ENCODE data around the gene NTNG2. TPM values are rescaled to one million over a fixed set of nuclear protein-coding genes. Genes with fewer than 3 reads are reported as not detected.
A peak's percentile ranks its signal among the peaks of the same experiment; 100 is the strongest.

The NTNG2 gene
- polyA plus RNA-seq, 1 experiment: 0.74 TPM

DNA sequence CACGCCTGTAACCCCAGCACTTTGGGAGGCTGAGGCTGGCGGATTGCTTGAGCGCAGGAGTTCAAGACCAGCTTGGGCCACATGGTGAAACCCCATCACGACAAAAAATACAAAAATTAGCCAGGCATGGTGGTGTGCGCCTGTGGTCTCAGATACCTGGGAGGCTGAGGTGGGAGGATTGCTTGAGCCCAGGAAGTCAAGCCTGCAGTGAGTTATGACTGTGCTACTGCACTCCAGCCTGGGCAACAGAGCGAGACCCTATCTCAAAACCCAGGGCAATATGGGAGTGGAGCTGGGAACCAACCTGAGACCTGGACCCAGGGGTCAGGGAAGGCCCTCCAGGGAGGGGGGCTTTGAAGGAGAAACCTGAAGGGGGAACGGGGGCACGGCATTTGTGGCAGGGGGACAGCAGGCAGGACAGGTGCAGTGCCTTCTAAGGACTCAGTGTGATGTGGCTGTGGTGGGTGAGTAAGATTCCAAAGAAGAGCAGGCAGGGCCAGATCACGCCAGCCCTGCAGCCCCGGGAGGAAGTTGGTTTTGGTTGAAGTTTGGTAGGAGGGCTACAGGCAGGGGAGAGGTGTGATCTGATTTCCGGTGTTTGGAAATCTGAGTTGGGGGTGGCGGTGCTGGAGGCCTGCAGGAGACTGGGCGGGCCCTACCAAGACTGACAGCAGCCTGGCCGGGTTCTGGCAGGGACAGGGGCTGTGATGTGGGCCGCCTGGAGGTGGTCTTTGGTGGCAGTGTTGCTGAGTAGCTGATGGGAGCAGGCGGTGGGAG is 46.2 kb downstream of the NTNG2 start:
- no peak for TF ChIP-seq CTCF (IDR thresholded peaks at IDR 0.05; ENCODE audit: insufficient read depth, low read depth, low read length)
- Histone ChIP-seq H3K36me3 (ENCODE audit: control insufficient read depth, insufficient read depth, low read length) (no peaks in the 10 kb centered on the region), H3K27me3 (ENCODE audit: control insufficient read depth, insufficient read depth, low read length) (peaks cover 7% of the 10 kb centered on the region), H3K4me3 (ENCODE audit: low read depth, low read length) (no peak overlapping the region)
- DNase-seq (ENCODE audit: low read depth): no peak
- ChIA-PET CTCF (no interaction called here), POLR2A (no interaction called here)

- ChIA-PET POLR2A (no interaction called here), CTCF (interaction anchor here (1.4 kb wide), 1 partner anchor 27 kb away, joined by 4 read pairs; no protein-coding TSS in a partner anchor)
- TF ChIP-seq CTCF (IDR thresholded peaks at IDR 0.05; ENCODE audit: insufficient read depth, low read depth, low read length): no peak
- Histone ChIP-seq H3K36me3 (ENCODE audit: control insufficient read depth, insufficient read depth, low read length) (no peaks in the 10 kb centered on the region), H3K27me3 (ENCODE audit: control insufficient read depth, insufficient read depth, low read length) (peaks cover 5% of the 10 kb centered on the region), H3K4me3 (ENCODE audit: low read depth, low read length) (no peak overlapping the region)
- no peak for DNase-seq (ENCODE audit: low read depth)
Observed at GRCh38 chr9:132209228-132209627, 47.4 kb downstream of the NTNG2 start.

DNA sequence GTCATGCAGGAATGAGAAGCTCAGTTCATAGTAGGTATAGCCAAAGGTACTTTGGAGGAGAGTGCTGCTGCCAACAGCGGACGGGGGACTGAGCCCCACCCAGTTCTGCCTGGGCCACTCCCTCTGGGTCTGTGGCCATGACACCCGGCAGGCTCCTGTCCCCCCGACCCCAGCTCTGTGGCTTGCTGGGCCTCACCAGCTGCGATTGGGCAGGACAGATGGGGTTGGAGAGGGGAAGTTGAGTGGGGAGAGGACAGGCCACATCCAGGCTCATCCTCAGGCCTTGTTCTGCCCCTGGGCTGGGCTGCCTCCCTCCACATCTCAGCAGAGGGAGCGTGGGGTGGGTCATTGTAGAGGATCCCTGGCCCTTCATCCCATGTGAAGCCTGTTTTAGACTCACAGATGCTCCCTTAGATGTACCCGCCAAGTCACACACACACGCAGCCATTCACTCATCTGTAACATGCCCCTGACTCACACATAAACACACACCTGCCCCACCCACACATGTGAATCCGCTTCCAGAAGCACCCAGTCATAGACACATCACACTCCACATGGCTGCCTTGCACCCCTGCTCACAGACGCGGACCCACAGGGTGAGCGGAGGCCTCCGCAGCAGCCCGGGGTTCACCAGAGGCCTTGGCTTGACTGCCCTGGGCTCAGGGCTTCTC is 48.8 kb downstream of the NTNG2 start:
- CTCF ChIA-PET: no interaction called here
- POLR2A ChIA-PET: no interaction called here

DNA sequence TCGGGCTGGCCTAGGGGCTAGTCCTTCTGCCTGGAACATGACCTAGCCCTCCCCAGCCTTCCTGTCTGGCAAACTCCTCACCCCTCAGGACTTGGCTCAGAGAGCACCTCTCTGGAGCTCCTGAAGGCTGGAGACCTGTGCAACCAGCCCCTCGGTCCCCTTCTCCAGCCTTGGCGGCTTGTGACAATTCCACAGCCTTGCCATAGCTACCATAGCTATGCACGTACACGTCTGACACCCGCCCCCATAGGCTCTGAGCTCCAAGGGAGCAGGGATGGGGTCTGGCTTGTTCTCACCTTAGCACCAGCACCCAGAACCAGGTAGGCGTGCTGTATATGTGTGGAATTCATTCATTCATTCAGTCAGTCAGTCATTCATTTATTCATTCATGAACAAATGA is 49.7 kb downstream of the NTNG2 start:
- no peak for TF ChIP-seq CTCF (IDR thresholded peaks at IDR 0.05; ENCODE audit: insufficient read depth, low read depth, low read length)
- ChIA-PET POLR2A (no interaction called here), CTCF (interaction anchor here (4.5 kb wide), 1 partner anchor 25 kb away, joined by 16 read pairs; no protein-coding TSS in a partner anchor)
- no peak for DNase-seq (ENCODE audit: low read depth)
- no peaks in the 10 kb centered on the region for H3K36me3 ChIP-seq (ENCODE audit: control insufficient read depth, insufficient read depth, low read length)
- H3K4me3 ChIP-seq (ENCODE audit: low read depth, low read length): no peak overlapping the region
- H3K27me3 ChIP-seq (ENCODE audit: control insufficient read depth, insufficient read depth, low read length): peaks cover 3% of the 10 kb centered on the region

More for the DNA sequence above, 48.8 kb downstream of the NTNG2 start:
- H3K36me3 ChIP-seq (ENCODE audit: control insufficient read depth, insufficient read depth, low read length): no peaks in the 10 kb centered on the region
- TF ChIP-seq CTCF (IDR thresholded peaks at IDR 0.05; ENCODE audit: insufficient read depth, low read depth, low read length): no peak
- H3K27me3 ChIP-seq (ENCODE audit: control insufficient read depth, insufficient read depth, low read length): peaks cover 2% of the 10 kb centered on the region
- H3K4me3 ChIP-seq (ENCODE audit: low read depth, low read length): no peak overlapping the region
- DNase-seq (ENCODE audit: low read depth): no peak

GRCh38 chr9:132214027-132214622 is 52.3 kb downstream of the NTNG2 start:
- ChIA-PET CTCF (interaction anchor here (0.6 to 4.5 kb wide), 4 partner anchors 9 to 23 kb away, joined by 3 to 16 read pairs (median 4); no protein-coding TSS in a partner anchor), POLR2A (interaction anchor here (0.6 kb wide), 1 partner anchor 11 kb away, joined by 3 read pairs; no protein-coding TSS in a partner anchor)
- peaks cover 11% of the 10 kb centered on the region; the same call in 1 of the 2 replicates for H3K27me3 ChIP-seq (ENCODE audit: control insufficient read depth, insufficient read depth, low read length)
- TF ChIP-seq CTCF (IDR thresholded peaks at IDR 0.05; ENCODE audit: insufficient read depth, low read depth, low read length): no peak
- no peaks in the 10 kb centered on the region for H3K36me3 ChIP-seq (ENCODE audit: control insufficient read depth, insufficient read depth, low read length)
- no peak overlapping the region for H3K4me3 ChIP-seq (ENCODE audit: low read depth, low read length)
- peak; percentile 65 for DNase-seq (ENCODE audit: low read depth)
